Activated CD4-positive, CD25-positive, alpha-beta regulatory T cell treated with anti-CD3 and anti-CD28 coated beads, Interleukin-2, amount 50 U/mL, for 16 hours (primary cell): ENCODE measurements around the gene PAX2.

Experiments
- DNase-seq: peaks from one replicate; pipeline ENCODE4 v3.0.0-alpha.2; 2020; ENCODE audit warnings: low read depth, low spot score

PAX2 gene

GRCh38 chr10:100739517-100740368 lies 5.6 kb upstream of the PAX2 start:
- DNase-seq = no peak

- no peak for DNase-seq
Observed at GRCh38 chr10:100740476-100741377, 4.7 kb upstream of the PAX2 start.

DNA sequence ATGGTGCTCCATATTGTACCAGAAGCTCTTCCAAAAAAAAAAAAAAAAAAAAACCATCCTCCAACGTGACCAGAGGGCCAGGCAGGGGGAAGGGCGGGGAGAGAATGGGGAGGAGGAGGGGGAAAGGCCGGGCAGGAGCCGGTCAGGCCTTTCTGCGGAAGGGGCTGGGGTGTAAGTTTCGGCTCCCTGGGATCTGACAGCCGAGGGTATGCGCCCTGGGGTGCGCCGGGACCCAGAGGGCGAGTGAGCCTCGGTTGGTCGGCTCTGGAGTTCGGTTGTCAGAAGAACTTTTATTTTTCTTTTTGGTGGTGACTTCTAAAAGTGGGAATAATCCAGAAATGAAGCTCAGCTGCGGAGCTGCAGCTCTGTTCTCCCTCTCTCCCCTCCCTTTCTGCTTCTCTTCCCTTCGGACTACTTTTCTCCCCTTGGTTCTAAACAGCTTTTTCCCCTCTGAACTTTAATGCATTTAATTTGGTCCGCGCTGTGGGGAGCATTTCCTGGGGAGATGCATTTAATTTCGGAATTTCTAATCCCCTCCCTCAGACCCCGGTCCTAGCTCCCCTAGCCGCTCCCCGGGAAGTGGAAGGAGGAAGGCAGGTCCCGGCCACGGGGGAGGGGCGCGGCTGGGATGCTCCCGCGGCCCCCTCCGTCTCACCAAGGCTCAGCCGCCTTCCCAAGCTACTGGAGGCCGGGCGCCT lies 3.9 kb upstream of the PAX2 start:
- no peak for DNase-seq

DNA sequence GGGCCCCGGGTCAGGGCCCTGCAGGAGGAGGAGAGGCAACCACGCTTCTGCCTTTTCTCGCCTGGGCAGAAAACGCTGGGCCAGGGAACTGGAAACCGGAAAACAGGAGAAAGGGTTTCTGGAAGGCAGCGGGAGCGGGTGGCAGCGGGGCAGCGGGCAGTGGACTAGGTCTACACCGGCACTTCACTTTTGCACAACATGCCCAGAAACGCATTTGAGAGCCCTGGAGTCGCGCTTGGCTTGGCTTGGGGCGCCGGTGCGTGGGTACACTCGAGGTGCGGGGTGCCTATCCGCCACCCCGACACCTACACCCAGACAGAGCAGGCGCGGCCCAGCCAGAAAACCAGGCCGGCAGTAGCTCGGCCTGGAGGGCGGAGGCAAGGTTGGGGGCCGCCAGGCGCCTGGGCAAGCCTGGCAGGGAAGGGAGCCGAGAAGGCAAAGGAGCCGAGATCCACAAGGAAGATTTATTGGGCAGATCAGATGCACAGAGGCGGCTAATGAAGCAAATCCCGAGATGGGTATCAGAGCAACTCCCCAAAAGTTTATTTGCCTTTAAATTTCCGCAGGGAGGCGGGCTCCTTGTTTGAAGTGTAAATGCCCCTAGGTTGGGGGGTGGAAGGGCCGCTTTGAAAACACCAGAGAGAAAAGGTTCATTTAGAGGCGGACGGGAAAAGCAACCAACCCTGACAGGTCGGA lies 3.2 kb upstream of the PAX2 start:
- no peak for DNase-seq

- no peak for DNase-seq
Observed at GRCh38 chr10:100742936-100743335, 2.4 kb upstream of the PAX2 start.

- DNase-seq = no peak
Observed at GRCh38 chr10:100743626-100744135, 1.7 kb upstream of the PAX2 start.

GRCh38 chr10:100744136-100744986 lies 1.0 kb upstream of the PAX2 start:
- no peak for DNase-seq

DNA sequence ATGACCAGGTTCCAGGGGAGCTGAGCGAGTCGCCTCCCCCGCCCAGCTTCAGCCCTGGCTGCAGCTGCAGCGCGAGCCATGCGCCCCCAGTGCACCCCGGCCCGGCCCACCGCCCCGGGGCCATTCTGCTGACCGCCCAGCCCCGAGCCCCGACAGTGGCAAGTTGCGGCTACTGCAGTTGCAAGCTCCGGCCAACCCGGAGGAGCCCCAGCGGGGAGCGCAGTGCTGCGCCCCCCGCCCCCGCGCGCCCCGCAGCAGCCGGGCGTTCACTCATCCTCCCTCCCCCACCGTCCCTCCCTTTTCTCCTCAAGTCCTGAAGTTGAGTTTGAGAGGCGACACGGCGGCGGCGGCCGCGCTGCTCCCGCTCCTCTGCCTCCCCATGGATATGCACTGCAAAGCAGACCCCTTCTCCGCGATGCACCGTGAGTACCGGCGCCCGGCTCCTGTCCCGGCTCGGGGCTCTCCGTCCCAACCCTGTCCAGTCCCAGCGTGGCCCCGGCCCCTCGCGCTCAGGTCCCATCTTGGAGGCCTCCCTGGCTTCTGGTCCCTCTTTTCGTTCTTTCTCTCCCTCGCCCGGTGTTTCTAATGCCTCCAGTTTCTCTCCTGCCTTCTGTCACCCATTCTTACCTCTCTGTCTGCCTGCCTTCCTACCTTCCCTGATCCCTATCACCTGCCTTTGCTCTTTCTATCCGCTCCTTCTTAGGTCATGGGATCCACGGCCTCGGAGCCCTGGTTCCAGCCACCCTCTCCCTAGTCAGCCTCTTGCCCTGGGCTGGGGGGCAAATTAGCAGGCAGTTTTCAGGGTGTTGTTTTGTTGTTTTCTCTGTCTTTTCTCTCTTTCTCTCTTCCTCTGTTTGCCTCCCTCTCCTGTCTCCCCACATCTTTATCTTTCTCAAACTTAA lies 751 bp downstream of the PAX2 start:
- no peak for DNase-seq

- no peak for DNase-seq
Observed at GRCh38 chr10:100746784-100747455, 1.5 kb downstream of the PAX2 start.

DNA sequence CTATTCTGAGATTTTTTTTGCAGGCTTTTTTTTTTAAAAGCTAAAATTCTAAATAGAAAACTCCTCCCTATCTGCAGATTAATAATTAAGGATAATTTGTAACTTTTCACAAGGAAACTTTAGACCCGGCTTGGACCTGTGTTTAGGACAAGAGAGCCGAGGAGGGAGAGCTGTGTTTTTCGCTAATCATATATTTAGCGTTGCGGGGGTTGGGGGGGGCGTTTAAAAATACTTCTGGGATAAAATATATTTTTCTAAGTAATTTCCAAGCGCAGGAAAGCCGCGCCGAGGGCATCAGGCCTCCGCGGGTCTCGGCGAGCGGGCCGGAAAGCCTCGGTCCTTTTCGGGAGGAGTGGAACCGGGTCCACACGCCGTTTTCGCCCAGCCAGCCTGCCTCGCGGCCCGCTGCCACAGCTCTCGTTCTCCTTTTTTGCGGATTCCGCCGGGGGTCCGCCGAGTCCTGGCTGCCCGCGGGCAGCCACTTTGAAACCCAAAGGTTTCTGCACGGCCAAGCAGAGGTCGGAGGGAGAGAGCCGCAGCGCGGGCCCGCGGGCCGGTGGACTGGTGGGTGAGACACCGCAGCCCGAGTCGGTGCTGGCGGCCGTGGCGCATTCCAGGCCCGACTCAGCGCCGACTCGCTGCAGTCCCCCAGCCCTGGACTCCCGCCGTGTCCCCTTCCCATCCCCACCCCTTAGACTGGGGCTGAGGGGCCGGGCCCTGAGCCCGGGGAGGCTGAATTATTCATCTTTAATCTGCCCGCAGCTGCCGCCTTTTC lies 2.3 kb downstream of the PAX2 start:
- no peak for DNase-seq

GRCh38 chr10:100748231-100749058 lies 3.1 kb downstream of the PAX2 start:
- no peak for DNase-seq

DNA sequence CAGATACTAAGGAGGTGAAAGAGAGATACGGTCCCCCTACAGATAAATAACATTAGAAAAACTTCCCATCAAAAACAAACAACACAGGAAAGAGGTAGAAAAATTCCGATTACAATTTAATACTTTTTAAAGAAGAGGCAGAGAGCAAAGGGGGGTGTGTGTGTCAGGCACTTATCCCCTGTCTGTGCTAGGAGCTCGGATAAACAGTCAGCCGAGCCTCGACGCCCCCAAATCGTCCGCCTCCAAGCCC lies 3.6 kb downstream of the PAX2 start:
- no peak for DNase-seq

DNA sequence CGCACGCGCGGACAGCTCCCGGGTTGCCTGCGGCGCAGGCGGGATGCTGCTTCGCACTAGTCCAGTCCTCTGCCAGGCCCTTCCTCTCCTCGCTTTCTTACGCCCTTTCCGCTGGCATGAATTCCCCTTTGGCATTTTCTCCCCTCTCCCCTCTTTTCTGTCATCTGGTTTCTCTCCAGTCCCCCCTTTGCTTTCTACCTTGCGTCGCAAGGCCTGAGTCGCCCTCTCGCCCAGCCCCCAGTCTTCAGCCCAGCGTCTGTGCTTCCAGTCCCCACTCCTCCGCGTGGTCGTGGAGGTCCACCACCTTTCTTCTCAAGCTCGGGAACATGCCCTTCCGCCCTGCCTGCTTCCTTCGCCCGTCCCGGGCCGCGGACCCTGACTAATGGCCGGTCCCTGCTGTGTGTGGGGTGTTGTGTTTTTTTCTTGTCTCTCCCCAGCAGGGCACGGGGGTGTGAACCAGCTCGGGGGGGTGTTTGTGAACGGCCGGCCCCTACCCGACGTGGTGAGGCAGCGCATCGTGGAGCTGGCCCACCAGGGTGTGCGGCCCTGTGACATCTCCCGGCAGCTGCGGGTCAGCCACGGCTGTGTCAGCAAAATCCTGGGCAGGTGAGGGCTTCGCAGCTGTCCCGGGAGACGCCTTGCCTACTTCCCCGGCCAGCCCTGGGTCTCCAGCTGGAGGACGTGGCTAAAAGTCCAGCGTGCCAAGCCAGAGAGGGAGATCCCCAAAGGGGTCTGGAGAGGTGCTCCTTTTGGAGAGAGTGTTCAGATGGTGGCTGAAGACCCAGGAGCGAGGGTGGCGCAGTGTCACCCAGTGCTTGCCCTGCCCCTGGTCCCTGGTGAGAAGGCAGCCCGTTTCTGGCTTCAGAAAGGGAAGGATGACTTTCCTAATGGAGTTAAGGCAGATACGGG lies 4.2 kb downstream of the PAX2 start:
- no peak for DNase-seq

- no peak for DNase-seq
Observed at GRCh38 chr10:100750291-100751210, 5.2 kb downstream of the PAX2 start.
